ENCODE measurements around the gene TACR2. TPM values are rescaled to one million over a fixed set of nuclear protein-coding genes. Genes with fewer than 3 reads are reported as not detected.

The TACR2 gene
- polyA plus RNA-seq, 1 experiment = not detected

GRCh38 chr10:69387500-69387899 is 29.2 kb downstream of the TACR2 start:
- H3K4me3 ChIP-seq (ENCODE audit: low read depth, low read length) = no peak overlapping the region
- no peaks in the 10 kb centered on the region for H3K9me3 ChIP-seq (ENCODE audit: control insufficient read depth, insufficient read depth, low read length)
- no peak for DNase-seq (ENCODE audit: low read depth, low spot score)
- TF ChIP-seq CTCF (IDR thresholded peaks at IDR 0.05; ENCODE audit: low read depth, low read length) = no peak
- no peaks in the 10 kb centered on the region for H3K27me3 ChIP-seq (ENCODE audit: control insufficient read depth, insufficient read depth, low read length)
- ChIA-PET POLR2A (no interaction called here), CTCF (no interaction called here)
- no peak overlapping the region for H3K27ac ChIP-seq (ENCODE audit: low read depth, low read length)

- Histone ChIP-seq H3K27ac (ENCODE audit: low read depth, low read length) (no peak overlapping the region), H3K4me3 (ENCODE audit: low read depth, low read length) (no peak overlapping the region), H3K9me3 (ENCODE audit: control insufficient read depth, insufficient read depth, low read length) (no peaks in the 10 kb centered on the region), H3K27me3 (ENCODE audit: control insufficient read depth, insufficient read depth, low read length) (no peaks in the 10 kb centered on the region)
- ChIA-PET CTCF (no interaction called here), POLR2A (no interaction called here)
- DNase-seq (ENCODE audit: low read depth, low spot score) = no peak
- TF ChIP-seq CTCF (IDR thresholded peaks at IDR 0.05; ENCODE audit: low read depth, low read length) = no peak
These were observed 31.0 kb downstream of the TACR2 start for GRCh38 chr10:69385454-69386350.

- no peak for DNase-seq (ENCODE audit: low read depth, low spot score)
- Histone ChIP-seq H3K9me3 (ENCODE audit: control insufficient read depth, insufficient read depth, low read length) (no peaks in the 10 kb centered on the region), H3K4me3 (ENCODE audit: low read depth, low read length) (no peak overlapping the region), H3K27me3 (ENCODE audit: control insufficient read depth, insufficient read depth, low read length) (no peaks in the 10 kb centered on the region), H3K27ac (ENCODE audit: low read depth, low read length) (no peak overlapping the region)
- ChIA-PET CTCF (interaction anchor here (0.9 to 2.1 kb wide), 2 partner anchors 8 to 142 kb away, joined by 4 to 7 read pairs; no protein-coding TSS in a partner anchor), POLR2A (no interaction called here)
- TF ChIP-seq CTCF (IDR thresholded peaks at IDR 0.05; ENCODE audit: low read depth, low read length) = no peak
These were observed 32.4 kb downstream of the TACR2 start for GRCh38 chr10:69384320-69384719.

- Histone ChIP-seq H3K27ac (ENCODE audit: low read depth, low read length) (no peak overlapping the region), H3K4me3 (ENCODE audit: low read depth, low read length) (no peak overlapping the region), H3K27me3 (ENCODE audit: control insufficient read depth, insufficient read depth, low read length) (no peaks in the 10 kb centered on the region), H3K9me3 (ENCODE audit: control insufficient read depth, insufficient read depth, low read length) (no peaks in the 10 kb centered on the region)
- no peak for DNase-seq (ENCODE audit: low read depth, low spot score)
- CTCF ChIA-PET = interaction anchor here (0.7 to 2.1 kb wide), 8 partner anchors 9 to 158 kb away, joined by 3 to 7 read pairs (median 4); no protein-coding TSS in a partner anchor
- POLR2A ChIA-PET = interaction anchor here (1.1 kb wide), 1 partner anchor 56 kb away, joined by 3 read pairs; no protein-coding TSS in a partner anchor
- peak; percentile 39 for TF ChIP-seq CTCF (IDR thresholded peaks at IDR 0.05; ENCODE audit: low read depth, low read length)
These were observed 33.2 kb downstream of the TACR2 start for GRCh38 chr10:69383558-69383957.
